SU-DHL-6 (cell line): ENCODE results near the gene LRRC39.

Experiments
- H2AFZ ChIP-seq: fragments of 200-600 bp; sonication (generic); 2 replicates; pipeline ENCODE4 v1.6.1; 2014; ENCODE audit warnings: low read depth, mild to moderate bottlenecking, moderate library complexity, mixed read lengths, antibody characterized with exemption, low read length; ENCODE audit not compliant: severe bottlenecking
- H3F3A ChIP-seq: fragments of 200-600 bp; shearing (Covaris generic); 2 replicates; pipeline ENCODE4 v1.6.0; 2016; ENCODE audit warnings: antibody characterized with exemption, mild to moderate bottlenecking; ENCODE audit not compliant: insufficient read depth
- H3K27ac ChIP-seq: fragments of 200-600 bp; sonication (generic); 2 replicates; pipeline ENCODE4 v1.5.1; 2016; ENCODE audit warnings: low read depth, mild to moderate bottlenecking, low read length, moderate library complexity, mixed read lengths
- H3K27me3 ChIP-seq: fragments of 200-600 bp; sonication (generic), shearing (Covaris generic); 2 replicates; pipeline ENCODE4 v1.6.0; 2014; ENCODE audit warnings: mild to moderate bottlenecking, low read length
- H3K36me3 ChIP-seq: fragments of 200-600 bp; sonication (generic); 2 replicates; pipeline ENCODE4 v1.6.1; 2014; ENCODE audit warnings: mild to moderate bottlenecking, low read length, mixed read lengths
- H3K4me2 ChIP-seq: fragments of 300-600, 200-600 bp; shearing (Covaris generic), sonication (generic); 2 replicates; pipeline ENCODE4 v1.6.0; 2014; ENCODE audit warnings: low read length, low read depth, mild to moderate bottlenecking; ENCODE audit not compliant: poor library complexity, severe bottlenecking
- H3K4me3 ChIP-seq: fragments of 200-600 bp; sonication (generic); 2 replicates; pipeline ENCODE4 v1.5.1; 2014; ENCODE audit warnings: antibody characterized with exemption, low read length, mild to moderate bottlenecking, mixed read lengths; ENCODE audit not compliant: insufficient read depth, poor library complexity, severe bottlenecking
- H3K79me2 ChIP-seq: fragments of 200-600 bp; sonication (generic); 2 replicates; pipeline ENCODE4 v1.6.1; 2014; ENCODE audit warnings: mild to moderate bottlenecking, low read length, moderate library complexity; ENCODE audit not compliant: insufficient read depth
- H3K9ac ChIP-seq: fragments of 200-600 bp; sonication (generic); 2 replicates; pipeline ENCODE4 v1.7.0; 2014; ENCODE audit warnings: mild to moderate bottlenecking, low read length
- H3K9me2 ChIP-seq: fragments of 200-600 bp; sonication (generic); replicated peaks from 2 replicates; pipeline ENCODE4 v1.6.1; 2014; ENCODE audit warnings: low read length; ENCODE audit not compliant: insufficient read depth
- H3K9me3 ChIP-seq: fragments of 200-600 bp; sonication (generic); 2 replicates; pipeline ENCODE4 v1.6.1; 2014; ENCODE audit warnings: low read length, mixed read lengths; ENCODE audit not compliant: insufficient read depth
- H4K20me1 ChIP-seq: fragments of 200-600 bp; sonication (generic); 2 replicates; pipeline ENCODE4 v1.6.1; 2014; ENCODE audit warnings: low read depth, mild to moderate bottlenecking, antibody characterized with exemption, low read length, moderate library complexity, mixed read lengths
- EZH2phosphoT487 ChIP-seq: fragments of 200-600 bp; sonication (generic), shearing (Covaris generic); conservative IDR thresholded peaks from 2 replicates; pipeline ENCODE4 v1.6.1; 2018; ENCODE audit warnings: mild to moderate bottlenecking, antibody characterized with exemption, low read length, moderate library complexity, mixed read lengths
- TF ChIP-seq, protein P1 (sequence below): fragments of 200-600 bp; sonication (generic); IDR thresholded peaks from one replicate; pipeline ENCODE4 v1.5.1; 2017; ENCODE audit warnings: antibody characterized with exemption, mild to moderate bottlenecking, low read length, moderate library complexity; ENCODE audit not compliant: insufficient read depth, poor library complexity, severe bottlenecking

The LRRC39 gene

DNA sequence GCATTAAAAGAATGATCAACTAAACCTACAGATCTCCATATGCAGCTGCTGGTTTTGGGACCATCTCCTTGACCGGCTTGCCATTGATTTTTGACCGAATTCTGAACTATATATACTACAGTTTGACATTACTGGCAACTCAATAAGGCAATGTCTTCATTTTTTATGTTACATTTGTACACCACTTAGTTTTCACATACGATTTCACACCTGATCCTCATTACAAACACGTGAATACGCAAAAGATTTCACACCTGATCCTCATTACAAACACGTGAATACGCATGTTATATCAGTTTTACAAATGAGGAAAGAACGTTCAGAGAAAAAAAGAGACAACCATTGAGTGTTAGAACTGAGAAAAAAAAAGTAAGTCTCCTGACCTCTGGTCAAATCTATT, 46.4 kb downstream of the LRRC39 start:
- Histone ChIP-seq H3K4me2 (peak overlapping the region; percentile 66), H3K36me3 (no peaks in the 10 kb centered on the region; the same call in 1 of the 2 replicates), H3F3A (no peaks in the 10 kb centered on the region; the same call in 1 of the 2 replicates), H3K27me3 (no peaks in the 10 kb centered on the region), H3K4me3 (peak overlapping the region; percentile 88), H3K9me2 (no peaks in the 10 kb centered on the region), H3K9me3 (no peaks in the 10 kb centered on the region), H3K79me2 (peaks cover 89% of the 10 kb centered on the region), H3K9ac (peak overlapping the region; percentile 88), H3K27ac (no peak overlapping the region), H4K20me1 (peaks cover 5% of the 10 kb centered on the region; the same call in 1 of the 2 replicates), H2AFZ (no peak overlapping the region)
- TF ChIP-seq, protein P1, sequence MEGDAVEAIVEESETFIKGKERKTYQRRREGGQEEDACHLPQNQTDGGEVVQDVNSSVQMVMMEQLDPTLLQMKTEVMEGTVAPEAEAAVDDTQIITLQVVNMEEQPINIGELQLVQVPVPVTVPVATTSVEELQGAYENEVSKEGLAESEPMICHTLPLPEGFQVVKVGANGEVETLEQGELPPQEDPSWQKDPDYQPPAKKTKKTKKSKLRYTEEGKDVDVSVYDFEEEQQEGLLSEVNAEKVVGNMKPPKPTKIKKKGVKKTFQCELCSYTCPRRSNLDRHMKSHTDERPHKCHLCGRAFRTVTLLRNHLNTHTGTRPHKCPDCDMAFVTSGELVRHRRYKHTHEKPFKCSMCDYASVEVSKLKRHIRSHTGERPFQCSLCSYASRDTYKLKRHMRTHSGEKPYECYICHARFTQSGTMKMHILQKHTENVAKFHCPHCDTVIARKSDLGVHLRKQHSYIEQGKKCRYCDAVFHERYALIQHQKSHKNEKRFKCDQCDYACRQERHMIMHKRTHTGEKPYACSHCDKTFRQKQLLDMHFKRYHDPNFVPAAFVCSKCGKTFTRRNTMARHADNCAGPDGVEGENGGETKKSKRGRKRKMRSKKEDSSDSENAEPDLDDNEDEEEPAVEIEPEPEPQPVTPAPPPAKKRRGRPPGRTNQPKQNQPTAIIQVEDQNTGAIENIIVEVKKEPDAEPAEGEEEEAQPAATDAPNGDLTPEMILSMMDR, result no peak
- TF ChIP-seq EZH2phosphoT487, result no peak

DNA sequence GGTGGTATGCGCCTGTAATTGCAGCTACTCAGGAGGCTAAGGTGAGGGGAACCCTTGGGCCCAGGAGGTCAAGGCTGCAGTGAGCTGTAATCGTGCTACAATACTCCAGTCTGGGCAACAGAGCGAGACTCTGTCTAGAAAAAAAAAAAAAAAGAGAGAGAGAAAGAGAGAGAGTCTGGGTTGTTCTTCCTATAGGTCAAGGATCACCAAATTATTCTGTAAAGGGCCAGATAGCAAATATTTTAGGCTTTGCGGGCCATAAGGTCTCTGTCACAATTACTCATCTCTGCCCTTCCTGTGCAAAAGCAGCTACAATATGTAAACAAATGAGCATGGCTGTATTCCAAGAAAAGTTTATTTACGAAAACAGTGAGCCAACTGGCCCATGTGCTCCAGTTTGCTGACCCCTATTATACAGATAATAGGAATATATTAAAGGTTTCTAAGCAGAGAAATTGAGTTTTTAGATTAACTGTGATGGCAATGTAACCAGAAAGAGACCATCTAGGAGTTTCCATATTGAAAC, 47.4 kb downstream of the LRRC39 start:
- H2AFZ ChIP-seq, result no peak overlapping the region
- H3K27ac ChIP-seq, result no peak overlapping the region
- no peak overlapping the region for H3K9ac ChIP-seq
- TF ChIP-seq EZH2phosphoT487, result no peak
- TF ChIP-seq, protein P1, result no peak
- H3K27me3 ChIP-seq, result no peaks in the 10 kb centered on the region
- no peak overlapping the region for H3K4me3 ChIP-seq
- H3K79me2 ChIP-seq, result peaks cover 95% of the 10 kb centered on the region
- H3K36me3 ChIP-seq, result peaks cover 3% of the 10 kb centered on the region; the same call in 1 of the 2 replicates
- peaks cover 5% of the 10 kb centered on the region; the same call in 1 of the 2 replicates for H4K20me1 ChIP-seq
- no peaks in the 10 kb centered on the region; the same call in 1 of the 2 replicates for H3F3A ChIP-seq
- H3K4me2 ChIP-seq, result peak overlapping the region; percentile 66
- H3K9me2 ChIP-seq, result no peaks in the 10 kb centered on the region
- H3K9me3 ChIP-seq, result no peaks in the 10 kb centered on the region

DNA sequence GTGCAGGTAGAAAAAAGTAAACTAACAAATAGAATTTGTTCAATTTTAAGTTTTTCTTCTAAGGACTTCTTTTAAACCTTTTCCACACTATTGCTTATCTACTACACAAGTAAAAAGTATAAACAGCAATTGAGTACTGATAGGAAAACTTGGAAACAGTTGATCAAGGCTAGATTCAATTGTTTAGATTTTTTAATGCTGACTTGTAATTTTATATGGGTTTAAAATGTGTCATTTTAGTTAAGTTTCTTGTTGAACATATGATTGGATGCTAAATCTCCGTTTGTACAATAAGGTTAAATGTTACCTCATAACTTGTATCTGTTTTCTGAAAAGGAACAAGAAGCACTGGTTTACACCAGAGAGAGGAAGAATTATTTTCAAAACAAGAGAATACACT, 50.8 kb downstream of the LRRC39 start:
- Histone ChIP-seq H3K79me2 (peaks cover 78% of the 10 kb centered on the region), H3K36me3 (peaks cover 10% of the 10 kb centered on the region), H2AFZ (no peak overlapping the region), H3K9me3 (no peaks in the 10 kb centered on the region), H3K9me2 (no peaks in the 10 kb centered on the region), H3K4me2 (no peak overlapping the region), H3K27ac (no peak overlapping the region), H3K9ac (no peak overlapping the region), H3K4me3 (no peak overlapping the region), H3F3A (0 out of 2 replicates have a peak, but pooled peaks cover 4% of the 10 kb centered on the region), H3K27me3 (no peaks in the 10 kb centered on the region), H4K20me1 (peaks cover 10% of the 10 kb centered on the region; the same call in 1 of the 2 replicates)
- TF ChIP-seq EZH2phosphoT487, result no peak
- TF ChIP-seq, protein P1, result no peak
